WTC11 (cell line): ENCODE measurements around the gene CEACAM16. TPM values are rescaled to one million over a fixed set of nuclear protein-coding genes. Genes with fewer than 3 reads are reported as not detected.

Experiments used
- EMX1 ChIP-seq: fragments of 250-450 bp; sonication (Bioruptor Pico); IDR thresholded peaks from 2 replicates; pipeline ENCODE4 v1.8.0; 2021; ENCODE audit warnings: mild to moderate bottlenecking
- KAT7 ChIP-seq: sonication (generic); formaldehyde crosslinking; IDR thresholded peaks from 2 replicates; pipeline ENCODE4 v1.8.1; 2023; ENCODE audit warnings: missing genetic modification reagents, mild to moderate bottlenecking, borderline replicate concordance
- microRNA-seq: library from miRNA; unstranded; fragments of <30 nt; microRNA quantifications from one replicate; pipeline ENCODE4 v1.2.0, GENCODE V29; 2022; ENCODE audit warnings: borderline number of aligned reads
- total RNA-seq: library from RNA; stranded (reverse); gene quantifications from 3 replicates; pipeline ENCODE4 v1.2.3, GENCODE V29; 2021
- TF ChIP-seq, protein P1 (sequence below): sonication (generic); formaldehyde crosslinking; IDR thresholded peaks from 2 replicates; pipeline ENCODE4 v1.8.1; 2023; ENCODE audit warnings: mild to moderate bottlenecking, missing genetic modification reagents, borderline replicate concordance

The CEACAM16 gene
- total RNA-seq, 1 experiment from 2014 or later = not detected

DNA sequence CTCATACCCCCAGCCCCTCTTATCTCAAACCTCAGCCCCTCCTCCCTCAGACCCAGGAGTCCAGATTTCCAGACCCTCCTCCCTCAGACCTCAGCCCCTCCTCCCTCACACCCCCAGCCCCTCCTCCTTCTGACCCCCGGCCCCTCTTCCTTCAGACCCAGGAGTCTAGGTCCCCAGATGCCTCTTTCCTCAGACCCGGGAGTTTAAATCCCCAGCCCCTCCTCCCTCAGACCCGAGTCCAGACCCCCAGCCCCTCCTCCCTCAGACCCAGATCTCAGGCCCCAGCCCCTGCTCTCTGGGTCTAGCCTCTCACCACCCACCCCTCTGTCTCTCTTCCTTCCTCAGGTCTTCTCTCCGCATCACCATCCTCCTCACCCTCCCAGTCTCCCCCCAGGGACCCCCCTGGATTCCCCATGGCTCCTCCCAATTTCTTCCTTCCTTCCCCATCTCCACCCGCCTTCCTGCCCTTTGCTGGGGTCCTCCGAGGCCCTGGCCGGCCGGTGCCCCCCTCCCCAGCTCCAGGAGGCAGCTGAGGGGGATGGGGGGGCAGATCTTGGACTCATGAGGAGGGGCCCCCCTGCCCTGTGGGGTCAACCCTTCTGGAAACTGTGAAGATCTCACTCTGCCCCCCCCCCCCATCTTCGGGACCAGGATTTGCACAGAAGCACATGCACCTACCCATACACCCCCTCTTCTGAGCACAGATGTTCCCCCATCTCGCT lies 60.3 kb downstream of the CEACAM16 start (continued):
- TF ChIP-seq KAT7 (no peak), EMX1 (CRISPR knock-in tag) (no peak)
- TF ChIP-seq, protein P1, sequence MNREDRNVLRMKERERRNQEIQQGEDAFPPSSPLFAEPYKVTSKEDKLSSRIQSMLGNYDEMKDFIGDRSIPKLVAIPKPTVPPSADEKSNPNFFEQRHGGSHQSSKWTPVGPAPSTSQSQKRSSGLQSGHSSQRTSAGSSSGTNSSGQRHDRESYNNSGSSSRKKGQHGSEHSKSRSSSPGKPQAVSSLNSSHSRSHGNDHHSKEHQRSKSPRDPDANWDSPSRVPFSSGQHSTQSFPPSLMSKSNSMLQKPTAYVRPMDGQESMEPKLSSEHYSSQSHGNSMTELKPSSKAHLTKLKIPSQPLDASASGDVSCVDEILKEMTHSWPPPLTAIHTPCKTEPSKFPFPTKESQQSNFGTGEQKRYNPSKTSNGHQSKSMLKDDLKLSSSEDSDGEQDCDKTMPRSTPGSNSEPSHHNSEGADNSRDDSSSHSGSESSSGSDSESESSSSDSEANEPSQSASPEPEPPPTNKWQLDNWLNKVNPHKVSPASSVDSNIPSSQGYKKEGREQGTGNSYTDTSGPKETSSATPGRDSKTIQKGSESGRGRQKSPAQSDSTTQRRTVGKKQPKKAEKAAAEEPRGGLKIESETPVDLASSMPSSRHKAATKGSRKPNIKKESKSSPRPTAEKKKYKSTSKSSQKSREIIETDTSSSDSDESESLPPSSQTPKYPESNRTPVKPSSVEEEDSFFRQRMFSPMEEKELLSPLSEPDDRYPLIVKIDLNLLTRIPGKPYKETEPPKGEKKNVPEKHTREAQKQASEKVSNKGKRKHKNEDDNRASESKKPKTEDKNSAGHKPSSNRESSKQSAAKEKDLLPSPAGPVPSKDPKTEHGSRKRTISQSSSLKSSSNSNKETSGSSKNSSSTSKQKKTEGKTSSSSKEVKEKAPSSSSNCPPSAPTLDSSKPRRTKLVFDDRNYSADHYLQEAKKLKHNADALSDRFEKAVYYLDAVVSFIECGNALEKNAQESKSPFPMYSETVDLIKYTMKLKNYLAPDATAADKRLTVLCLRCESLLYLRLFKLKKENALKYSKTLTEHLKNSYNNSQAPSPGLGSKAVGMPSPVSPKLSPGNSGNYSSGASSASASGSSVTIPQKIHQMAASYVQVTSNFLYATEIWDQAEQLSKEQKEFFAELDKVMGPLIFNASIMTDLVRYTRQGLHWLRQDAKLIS (CRISPR knock-in tag) = no peak

Small RNA genes within 50 kb of the gene (microRNA-seq; reads per million reads assigned to microRNA genes)
- gene MIR4531 = not detected
- gene MIR8085 = not detected

Other genes starting within 250 kb of the CEACAM16 start
- 7.5 to 9.3 TPM (median 8.9 TPM) in 3 replicates for gene ZNF180, start 198.6 kb upstream of the CEACAM16 start, total RNA-seq
- gene CEACAM20, start 169.5 kb upstream of the CEACAM16 start, total RNA-seq = not detected in 3 replicates
- not detected in 3 replicates for gene IGSF23, start 85.6 kb upstream of the CEACAM16 start, total RNA-seq
- 13.7 to 15.9 TPM (median 15.0 TPM) in 3 replicates for gene PVR, start 55.2 kb upstream of the CEACAM16 start, total RNA-seq
- 1.9 to 2.9 TPM (median 2.3 TPM) in 3 replicates for gene CEACAM19, start 27.7 kb upstream of the CEACAM16 start, total RNA-seq
- gene BCL3, start 49.6 kb downstream of the CEACAM16 start, total RNA-seq = 4.6 to 7.8 TPM (median 5.6 TPM) in 3 replicates
- 20.5 to 29.5 TPM (median 27.8 TPM) in 3 replicates for gene CBLC, start 78.7 kb downstream of the CEACAM16 start, total RNA-seq
- 73.1 to 89.5 TPM (median 80.0 TPM) in 3 replicates for gene BCAM, start 110.0 kb downstream of the CEACAM16 start, total RNA-seq
- gene NECTIN2, start 147.1 kb downstream of the CEACAM16 start, total RNA-seq = 164 to 170 TPM (median 168 TPM) in 3 replicates
- 166 to 221 TPM (median 181 TPM) in 3 replicates for gene TOMM40, start 192.1 kb downstream of the CEACAM16 start, total RNA-seq
- 815 to 837 TPM (median 824 TPM) in 3 replicates for gene APOE, start 206.6 kb downstream of the CEACAM16 start, total RNA-seq
- gene APOC1, start 215.5 kb downstream of the CEACAM16 start, total RNA-seq = 76.2 to 101 TPM (median 86.5 TPM) in 3 replicates
- gene APOC4, start 243.1 kb downstream of the CEACAM16 start, total RNA-seq = not detected in 3 replicates
- gene APOC2, start 246.9 kb downstream of the CEACAM16 start, total RNA-seq = 0.66 to 0.81 TPM in 2 of 3 replicates, not detected in the other